Skeletal muscle tissue (tissue), 4 donors: ENCODE results near the gene BOLA2. TPM values are rescaled to one million over a fixed set of nuclear protein-coding genes. Genes with fewer than 3 reads are reported as not detected.
"Not testable (repeated sequence)": the region's sequence is repeated elsewhere in the genome, so short reads cannot be mapped to it uniquely, and the experiment has no call there.

Experiments
- H3K27ac ChIP-seq: one replicate; pipeline ENCODE4 v1.7.0; 2013; ENCODE audit warnings: mild to moderate bottlenecking, low read depth, low read length, inconsistent platforms
- H3K27me3 ChIP-seq, 3 donors: one replicate each; pipeline ENCODE4 v1.7.0; 2013; ENCODE audit warnings: low read length in 3 of 3; ENCODE audit not compliant: control insufficient read depth in 3 of 3, insufficient read depth in 3 of 3
- H3K36me3 ChIP-seq, 3 donors: one replicate each; pipeline ENCODE4 v1.7.0; 2013; ENCODE audit warnings: low read length in 3 of 3; ENCODE audit not compliant: control insufficient read depth in 3 of 3, insufficient read depth in 3 of 3
- H3K4me1 ChIP-seq, 3 donors: one replicate each; pipeline ENCODE4 v1.7.0; 2013; ENCODE audit warnings: low read length in 3 of 3, mild to moderate bottlenecking in 3 of 3; ENCODE audit not compliant: control insufficient read depth in 3 of 3, insufficient read depth in 3 of 3
- H3K4me3 ChIP-seq, 3 donors: one replicate each; pipeline ENCODE4 v1.7.0; 2013; ENCODE audit warnings: low read length in 3 of 3
- H3K9ac ChIP-seq, 3 donors: one replicate each; pipeline ENCODE4 v1.7.0; 2013; ENCODE audit warnings: low read length in 3 of 3, mild to moderate bottlenecking in 3 of 3, moderate library complexity in 2 of 3, low read depth in 1 of 3
- H3K9me3 ChIP-seq, 3 donors: one replicate each; pipeline ENCODE4 v1.7.0; 2013; ENCODE audit warnings: low read length in 3 of 3; ENCODE audit not compliant: control insufficient read depth in 3 of 3
- total RNA-seq: library from RNA; depleted of rRNA; stranded (reverse); fragments of >200 nt; gene quantifications from one replicate; pipeline ENCODE4 v1.2.3, GENCODE V29; 2014
- donor health status: Osteomylitis.

BOLA2 gene
- 25.6 TPM for total RNA-seq

- not testable (repeated sequence) for H3K4me1 ChIP-seq, H3K9ac ChIP-seq, H3K4me3 ChIP-seq, H3K27ac ChIP-seq, H3K36me3 ChIP-seq, H3K9me3 ChIP-seq, H3K27me3 ChIP-seq
Measured at GRCh38 chr16:29454269-29454668, at the start of gene BOLA2, which contains the start of gene SLX1B. Gene BOLA2 (minus strand): TSS chr16:29454351. CDS start chr16:29454253, 98 bp downstream. Gene SLX1B (plus strand): TSS chr16:29454533.

GRCh38 chr16:29482276-29482675, 28.1 kb upstream of the BOLA2 start:
- H3K4me1 ChIP-seq, H3K4me3 ChIP-seq, H3K9ac ChIP-seq, H3K27me3 ChIP-seq, H3K9me3 ChIP-seq, H3K27ac ChIP-seq, H3K36me3 ChIP-seq: not testable (repeated sequence)

GRCh38 chr16:29472065-29472464, 17.9 kb upstream of the BOLA2 start:
- H3K4me1 ChIP-seq, H3K4me3 ChIP-seq, H3K27ac ChIP-seq, H3K9me3 ChIP-seq, H3K9ac ChIP-seq, H3K36me3 ChIP-seq, H3K27me3 ChIP-seq: not testable (repeated sequence)

GRCh38 chr16:29469660-29470059, 15.5 kb upstream of the BOLA2 start:
- not testable (repeated sequence) for H3K4me1 ChIP-seq, H3K27me3 ChIP-seq, H3K27ac ChIP-seq, H3K9ac ChIP-seq, H3K36me3 ChIP-seq, H3K9me3 ChIP-seq
- H3K4me3 ChIP-seq: peak overlapping the region; percentile 41 to 52 (median 43)

- H3K9me3 ChIP-seq, H3K4me1 ChIP-seq, H3K4me3 ChIP-seq, H3K27ac ChIP-seq, H3K36me3 ChIP-seq, H3K9ac ChIP-seq, H3K27me3 ChIP-seq: not testable (repeated sequence)
Measured at GRCh38 chr16:29467654-29468366, 13.7 kb upstream of the BOLA2 start.

GRCh38 chr16:29466904-29467303, 12.8 kb upstream of the BOLA2 start:
- not testable (repeated sequence) for H3K27ac ChIP-seq, H3K9me3 ChIP-seq, H3K4me1 ChIP-seq, H3K4me3 ChIP-seq, H3K36me3 ChIP-seq, H3K9ac ChIP-seq, H3K27me3 ChIP-seq

GRCh38 chr16:29465985-29466824, 12.1 kb upstream of the BOLA2 start:
- not testable (repeated sequence) for H3K4me3 ChIP-seq, H3K4me1 ChIP-seq, H3K27ac ChIP-seq, H3K36me3 ChIP-seq, H3K27me3 ChIP-seq, H3K9me3 ChIP-seq, H3K9ac ChIP-seq

GRCh38 chr16:29460647-29461030, 6.5 kb upstream of the BOLA2 start:
- H3K4me3 ChIP-seq, H3K36me3 ChIP-seq, H3K9ac ChIP-seq, H3K4me1 ChIP-seq, H3K27me3 ChIP-seq, H3K27ac ChIP-seq, H3K9me3 ChIP-seq: not testable (repeated sequence)

GRCh38 chr16:29459706-29460646, 5.8 kb upstream of the BOLA2 start, which contains the start of gene SULT1A4:
Gene SULT1A4 (plus strand): TSS chr16:29459913. CDS start chr16:29461386, 1,473 bp downstream.
- H3K9ac ChIP-seq, H3K27ac ChIP-seq, H3K4me1 ChIP-seq, H3K36me3 ChIP-seq, H3K4me3 ChIP-seq, H3K9me3 ChIP-seq, H3K27me3 ChIP-seq: not testable (repeated sequence)
